Cardiac septum (tissue), 1 donor: ENCODE data around the gene BBIP1. TPM values are rescaled to one million over a fixed set of nuclear protein-coding genes. Genes with fewer than 3 reads are reported as not detected.
"Not testable (repeated sequence)": the region's sequence is repeated elsewhere in the genome, so short reads cannot be mapped to it uniquely, and the experiment has no call there.

Source experiments
- DNase-seq: peaks from one replicate; pipeline ENCODE4 v3.0.0-alpha.2; 2020; ENCODE audit warnings: low spot score
- intact Hi-C: fragments of 100-400 bp; cut with DNase I; formaldehyde crosslinking; loops from one replicate; pipeline ENCODE4 v1.14.0; 2022
- total RNA-seq: library from RNA; stranded (reverse); fragmentation: NEBNext Ultra II Directional; extraction: Animal tissue kit (Norgen Biotek cat#: 25700); gene quantifications from one replicate; pipeline ENCODE4 v1.2.1, GENCODE V29; 2021
- donor health status: DM: no; HTN: no; CAD: no.

Gene BBIP1
- total RNA-seq, 1 donor from 2014 or later: 31.1 TPM

- DNase-seq: no peak
- intact Hi-C loops: no loop called here
These were observed 12.9 kb upstream of the BBIP1 start for GRCh38 chr10:110931769-110932381.

DNA sequence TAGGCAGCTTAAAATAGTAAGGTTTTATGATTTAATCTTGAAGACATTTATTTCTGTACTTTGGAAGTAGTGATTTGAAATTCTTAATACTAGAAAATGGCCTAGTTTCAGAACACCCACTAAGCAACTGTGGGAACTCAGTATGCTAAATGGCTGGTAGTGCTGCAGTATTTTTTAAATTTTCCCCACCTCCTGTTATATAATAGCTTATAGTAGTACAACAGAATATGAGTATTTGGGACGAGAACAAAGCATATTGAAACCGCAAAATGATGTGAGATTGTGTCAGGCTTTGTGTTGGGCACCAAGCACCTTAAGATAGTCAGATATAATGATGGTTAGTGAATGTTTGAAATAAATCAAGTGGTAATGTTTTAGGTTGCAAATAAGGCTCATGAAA, 8.5 kb upstream of the BBIP1 start:
- intact Hi-C loops: no loop called here
- DNase-seq: no peak

DNA sequence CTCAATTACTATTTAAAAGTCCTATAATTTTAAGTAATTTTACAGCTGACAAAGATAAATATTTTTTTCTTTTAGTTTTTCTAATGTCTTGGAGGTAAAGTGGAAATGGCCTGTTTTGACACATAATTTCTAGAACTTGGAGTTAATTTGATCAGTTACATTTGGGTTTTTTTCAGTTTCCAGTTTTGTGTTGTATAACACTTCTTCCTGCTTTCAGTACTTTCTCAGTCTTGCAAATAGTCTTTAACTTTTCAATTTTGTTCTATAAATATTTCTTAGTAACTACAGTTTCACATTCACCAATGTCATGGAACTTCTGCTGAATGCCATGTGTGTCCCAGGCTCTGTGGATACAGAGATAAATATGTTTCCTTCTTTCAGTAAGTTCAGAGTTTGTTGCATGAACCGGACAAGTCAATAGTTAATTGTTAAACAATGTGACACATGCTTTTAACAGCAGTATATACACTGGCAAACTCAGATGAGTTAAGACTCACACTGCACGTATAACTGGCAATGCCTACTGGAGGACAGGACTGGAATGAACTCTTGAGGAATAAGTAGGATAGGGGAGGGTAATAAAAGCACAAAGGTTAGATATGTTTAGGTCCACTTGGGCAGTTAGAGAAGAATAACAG, 5.0 kb upstream of the BBIP1 start:
- DNase-seq: no peak
- intact Hi-C loops: no loop called here

DNA sequence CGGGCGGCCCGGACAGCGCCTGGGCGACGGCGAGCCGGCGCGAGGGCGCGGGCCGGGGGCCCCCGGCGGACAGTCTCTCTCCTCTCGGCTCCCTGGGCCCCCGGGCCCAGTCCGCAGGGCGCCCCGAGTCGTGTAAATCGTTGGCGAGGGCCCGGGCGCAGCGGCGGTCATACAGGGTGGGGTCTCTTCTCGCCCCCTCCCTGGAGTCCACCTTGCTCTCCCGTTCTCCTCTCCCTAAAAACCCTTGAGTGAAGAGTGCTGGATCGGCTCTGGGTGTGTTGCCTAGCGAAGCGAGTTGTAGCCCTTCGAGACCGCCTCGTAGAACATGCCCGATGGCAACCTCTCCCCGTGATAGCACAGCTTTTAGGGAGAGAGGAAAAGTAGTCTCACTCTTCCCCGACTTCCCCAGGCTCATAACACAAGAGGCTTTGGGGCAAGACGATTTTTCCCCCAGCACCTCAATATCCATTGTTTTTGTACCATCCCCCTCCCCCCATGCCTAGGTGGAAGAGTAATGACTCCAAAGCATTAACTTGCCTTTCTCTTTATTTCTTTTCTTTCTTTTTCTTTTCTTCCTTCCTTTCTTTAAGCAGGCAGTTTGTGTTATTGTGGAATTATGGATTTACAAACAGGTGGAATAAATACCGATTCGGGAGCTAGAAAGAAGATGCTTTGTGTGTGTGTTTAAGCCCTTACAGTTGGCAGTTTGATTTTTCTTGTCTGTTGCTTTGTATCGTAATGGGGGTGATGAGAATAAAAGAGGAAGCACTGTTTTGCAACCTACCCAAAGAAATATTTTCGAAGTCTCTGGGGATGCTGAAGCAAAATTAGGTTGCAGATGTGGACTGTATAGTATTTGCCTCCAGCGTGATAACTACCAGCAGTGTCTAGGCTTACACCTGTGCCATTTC, 1.2 kb upstream of the BBIP1 start:
- DNase-seq: peak; percentile 78
- intact Hi-C loops: loop anchor here (5.0 kb wide), 1 partner anchor 48 kb away; the partner anchor contains the start of gene PDCD4

DNA sequence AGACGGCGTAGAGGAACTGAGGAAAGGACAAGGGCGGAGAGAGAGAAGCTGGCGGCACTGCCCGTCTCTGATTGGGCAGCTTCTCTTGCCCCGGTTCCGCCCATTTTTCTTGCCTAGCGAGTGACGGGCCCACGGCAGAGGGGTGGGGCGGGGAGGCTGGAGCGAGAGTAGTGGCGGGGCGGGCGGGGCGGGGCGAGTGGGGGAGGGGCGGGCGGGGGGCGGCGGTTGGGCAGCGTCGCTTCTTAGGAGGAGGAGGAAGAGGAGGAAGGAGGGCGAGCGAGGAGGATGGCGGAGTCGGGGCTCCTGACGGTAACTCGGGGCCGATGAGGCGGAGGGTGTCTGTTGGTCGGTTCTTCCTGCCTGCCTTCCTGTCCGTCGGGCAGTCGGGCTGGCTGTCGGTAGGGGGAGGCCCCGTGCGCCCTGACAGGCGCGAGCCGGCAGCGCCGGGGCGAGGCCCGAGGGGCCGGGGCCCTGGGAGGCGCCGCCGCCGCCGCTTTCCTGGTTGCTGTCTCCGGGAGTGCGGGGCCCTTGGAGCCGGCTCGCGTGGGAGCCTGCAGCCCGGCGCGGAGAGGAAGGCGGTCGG, 460 bp upstream of the BBIP1 start, which contains the start of gene SHOC2:
Gene SHOC2, plus strand, starts transcription at position 256 of the 583 bp plus-strand sequence. CDS start 44,755 bp downstream, outside the sequence.
- intact Hi-C loops: loop anchor here (5.0 kb wide), 1 partner anchor 47 kb away; the partner anchor contains the start of gene PDCD4

GRCh38 chr10:110918269-110918642, 724 bp downstream of the BBIP1 start:
- intact Hi-C loops: loop anchor here (5.0 kb wide), 1 partner anchor 46 kb away; the partner anchor contains the start of gene PDCD4
- DNase-seq: peak; percentile 97

More for the DNA sequence above, 460 bp upstream of the BBIP1 start, which contains the start of gene SHOC2:
- peak; percentile 99 for DNase-seq

- DNase-seq: no peak
- intact Hi-C loops: loop anchor here (5.0 kb wide), 1 partner anchor 44 kb away; the partner anchor contains the start of gene PDCD4
These were observed 2.2 kb downstream of the BBIP1 start for GRCh38 chr10:110916554-110917346.

DNA sequence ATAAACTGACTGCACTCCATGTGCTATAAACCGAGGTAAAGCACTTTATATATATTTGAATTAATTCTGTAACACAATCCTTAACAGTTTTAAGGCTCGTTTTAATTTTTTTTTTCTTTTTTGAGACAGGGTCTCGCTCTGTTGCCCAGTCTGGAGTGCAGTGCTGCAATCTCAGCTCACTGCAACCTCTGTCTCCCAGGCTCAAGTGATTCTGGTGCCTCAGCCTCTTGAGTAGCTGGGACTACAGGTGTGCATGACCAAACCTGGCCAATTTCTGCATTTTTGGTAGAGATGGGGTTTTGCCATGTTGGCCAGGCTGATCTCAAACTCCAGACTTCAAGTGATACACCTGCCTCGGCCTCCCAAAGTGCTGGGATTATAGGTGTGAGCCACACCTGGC, 3.4 kb downstream of the BBIP1 start:
- intact Hi-C loops: loop anchor here (5.0 kb wide), 1 partner anchor 43 kb away; the partner anchor contains the start of gene PDCD4
- not testable (repeated sequence) for DNase-seq

DNA sequence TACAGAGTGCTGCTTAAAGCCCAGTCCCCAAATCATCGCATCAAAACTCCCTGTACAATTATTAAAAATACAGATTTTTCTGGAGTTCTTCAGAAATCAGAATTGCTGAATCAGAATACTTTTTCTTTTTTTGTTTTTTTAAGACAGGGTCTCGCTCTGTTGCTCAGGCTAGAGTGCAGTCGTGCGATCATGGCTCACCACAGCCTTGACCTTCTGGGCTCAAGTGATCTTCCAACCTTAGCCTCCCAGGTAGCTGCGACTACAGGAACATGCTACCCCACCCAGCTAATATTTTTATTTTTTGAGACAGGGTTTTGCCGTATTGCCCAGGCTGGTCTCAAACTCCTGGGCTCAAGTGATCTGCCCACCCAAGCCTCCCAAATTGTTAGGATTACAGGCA, 3.9 kb downstream of the BBIP1 start:
- intact Hi-C loops: loop anchor here (5.0 kb wide), 1 partner anchor 43 kb away; the partner anchor contains the start of gene PDCD4
- no peak for DNase-seq

DNA sequence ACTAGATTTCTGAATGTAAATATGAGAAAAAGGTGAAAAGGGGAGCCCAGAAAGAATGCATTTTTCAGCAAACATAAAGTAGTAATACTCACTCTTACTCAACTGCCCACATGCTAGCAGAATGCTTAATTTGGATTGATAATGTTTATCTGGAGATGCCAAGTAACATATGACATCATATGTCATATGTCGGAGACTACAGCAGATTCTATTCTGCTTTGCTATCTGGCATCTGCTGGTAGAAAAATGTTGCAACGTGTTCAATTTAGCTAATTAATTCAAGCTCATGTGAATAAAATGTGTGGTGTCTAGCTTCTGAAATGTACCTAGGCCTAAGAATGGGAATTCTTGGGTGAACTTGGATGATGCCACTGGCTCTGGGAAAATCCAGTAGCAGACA, 4.5 kb downstream of the BBIP1 start:
- DNase-seq: no peak
- intact Hi-C loops: no loop called here

DNA sequence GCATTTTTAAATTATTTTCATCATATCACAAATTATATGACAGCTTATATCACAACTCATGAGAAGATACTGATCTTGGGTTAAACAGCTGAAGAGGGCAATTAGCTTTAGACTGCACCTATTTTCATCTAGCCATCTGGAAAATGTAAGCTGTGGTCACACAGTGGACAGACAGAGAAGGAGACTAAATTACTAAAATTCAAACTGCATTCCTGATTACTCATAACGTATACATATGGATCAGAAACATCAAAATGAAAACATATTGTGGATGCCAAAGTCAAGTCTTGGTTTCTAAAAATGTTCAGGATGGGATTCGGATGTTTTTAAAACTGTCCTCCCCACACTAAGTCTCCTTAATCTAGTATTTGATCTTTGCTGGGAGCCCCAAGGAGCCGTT, 6.6 kb downstream of the BBIP1 start:
- intact Hi-C loops: no loop called here
- no peak for DNase-seq

GRCh38 chr10:110910138-110910537, 8.8 kb downstream of the BBIP1 start:
- intact Hi-C loops: no loop called here
- DNase-seq: no peak

- intact Hi-C loops: no loop called here
- no peak for DNase-seq
These were observed 15.4 kb downstream of the BBIP1 start for GRCh38 chr10:110903280-110904278.

DNA sequence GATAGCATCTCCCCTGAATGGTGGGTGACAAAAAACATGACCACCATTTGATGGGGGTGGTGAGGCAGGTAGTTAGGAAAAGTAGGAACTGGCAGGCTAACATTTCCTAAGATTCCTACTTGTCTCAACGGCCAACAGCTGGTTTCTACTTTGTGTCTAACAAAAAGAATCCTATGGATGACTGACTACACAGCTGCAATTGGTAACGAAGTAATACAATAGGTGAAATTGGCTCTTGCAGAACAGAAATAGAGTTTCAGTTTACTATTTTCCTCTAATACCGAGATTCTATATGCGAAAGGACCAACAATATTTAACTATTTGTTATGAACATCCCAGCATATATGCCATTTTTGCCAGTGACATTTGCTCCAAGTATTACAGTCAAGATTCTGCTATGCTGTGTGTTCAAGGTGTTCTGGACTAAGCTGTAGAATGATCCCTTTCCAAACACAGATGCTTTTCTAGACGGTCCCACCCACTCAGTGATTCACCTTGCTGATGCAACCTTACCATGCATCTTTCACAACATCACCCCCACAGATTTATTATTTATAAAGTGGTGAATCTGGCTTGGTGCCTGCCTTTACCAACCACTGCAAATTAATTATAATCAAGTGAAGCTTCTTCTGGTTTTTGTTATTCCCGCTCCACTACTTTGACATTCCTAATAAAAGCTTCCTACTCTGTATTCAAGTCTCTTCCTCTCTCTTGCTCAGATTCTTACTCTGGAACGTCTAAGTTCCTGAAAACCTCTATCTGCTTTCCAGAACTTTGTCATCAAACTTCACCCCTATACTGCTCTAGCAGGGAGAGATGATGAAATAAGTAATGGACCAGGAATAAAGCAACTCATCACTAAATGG, 16.8 kb downstream of the BBIP1 start:
- no peak for DNase-seq
- intact Hi-C loops: no loop called here

GRCh38 chr10:110900983-110901382, 18.0 kb downstream of the BBIP1 start:
- intact Hi-C loops: no loop called here
- DNase-seq: no peak

DNA sequence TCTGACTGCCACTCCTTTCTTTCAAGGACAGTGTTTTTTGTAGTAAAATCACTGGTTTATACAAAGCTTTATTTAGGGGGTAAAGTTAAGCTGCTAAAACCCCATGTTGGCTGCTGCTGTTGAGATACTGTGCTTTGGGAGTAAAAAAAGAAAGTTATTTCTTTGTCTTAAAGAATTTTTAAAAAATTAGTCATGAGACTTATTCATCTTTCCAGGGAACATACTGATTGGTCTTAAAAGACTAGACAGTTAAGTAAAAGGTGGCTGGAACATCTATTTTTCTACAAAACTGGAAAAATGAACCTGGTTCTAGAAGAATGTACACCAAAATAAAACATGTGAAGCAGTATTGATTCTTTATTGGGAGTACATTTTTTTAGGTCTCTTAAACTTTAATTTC, 20.6 kb downstream of the BBIP1 start:
- no peak for DNase-seq
- intact Hi-C loops: loop anchor here (10.0 kb wide), 1 partner anchor 284 kb away; no protein-coding TSS in a partner anchor

DNA sequence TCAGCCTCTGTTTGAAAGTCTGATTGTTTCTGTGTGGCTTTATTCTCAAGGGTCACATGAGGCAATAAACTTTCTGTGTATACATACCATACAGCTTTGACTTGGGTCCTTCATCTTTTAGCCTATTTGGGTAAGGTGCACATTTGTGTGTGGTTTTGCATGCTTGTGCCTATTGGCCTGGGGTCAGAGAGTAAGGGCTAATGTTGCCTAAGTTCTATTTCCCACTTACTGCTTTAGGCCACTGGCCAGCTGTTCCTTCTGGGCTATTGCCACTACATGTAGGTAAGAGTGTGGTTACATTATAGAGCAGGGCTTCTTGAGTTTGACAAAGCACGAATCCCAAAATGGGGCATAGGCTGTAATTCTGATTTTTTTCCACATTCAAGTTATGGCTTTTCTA, 21.8 kb downstream of the BBIP1 start:
- DNase-seq: no peak
- intact Hi-C loops: loop anchor here (10.0 kb wide), 1 partner anchor 282 kb away; no protein-coding TSS in a partner anchor
